NB4 (cell line): ENCODE measurements around the gene DPH3.

Experiments
- MAX ChIP-seq: IDR thresholded peaks from 2 replicates; pipeline ENCODE4 v1.6.1; 2011; ENCODE audit warnings: low read depth, low read length
- MYC ChIP-seq: IDR thresholded peaks from 2 replicates; pipeline ENCODE4 v1.6.1; 2011; ENCODE audit warnings: low read depth, low read length
- POLR2A ChIP-seq: IDR thresholded peaks from 2 replicates; pipeline ENCODE4 v1.6.1; 2011; ENCODE audit warnings: mild to moderate bottlenecking; ENCODE audit not compliant: insufficient read length; ENCODE audit errors: extremely low read depth
- TF ChIP-seq, protein P1 (sequence below): IDR thresholded peaks from one replicate; pipeline ENCODE4 v1.5.1; 2012; ENCODE audit warnings: low read depth, low read length

GRCh38 chr3:16286161-16286560 lies 21.4 kb upstream of the DPH3 start:
- no peak for TF ChIP-seq POLR2A
- TF ChIP-seq, protein P1, sequence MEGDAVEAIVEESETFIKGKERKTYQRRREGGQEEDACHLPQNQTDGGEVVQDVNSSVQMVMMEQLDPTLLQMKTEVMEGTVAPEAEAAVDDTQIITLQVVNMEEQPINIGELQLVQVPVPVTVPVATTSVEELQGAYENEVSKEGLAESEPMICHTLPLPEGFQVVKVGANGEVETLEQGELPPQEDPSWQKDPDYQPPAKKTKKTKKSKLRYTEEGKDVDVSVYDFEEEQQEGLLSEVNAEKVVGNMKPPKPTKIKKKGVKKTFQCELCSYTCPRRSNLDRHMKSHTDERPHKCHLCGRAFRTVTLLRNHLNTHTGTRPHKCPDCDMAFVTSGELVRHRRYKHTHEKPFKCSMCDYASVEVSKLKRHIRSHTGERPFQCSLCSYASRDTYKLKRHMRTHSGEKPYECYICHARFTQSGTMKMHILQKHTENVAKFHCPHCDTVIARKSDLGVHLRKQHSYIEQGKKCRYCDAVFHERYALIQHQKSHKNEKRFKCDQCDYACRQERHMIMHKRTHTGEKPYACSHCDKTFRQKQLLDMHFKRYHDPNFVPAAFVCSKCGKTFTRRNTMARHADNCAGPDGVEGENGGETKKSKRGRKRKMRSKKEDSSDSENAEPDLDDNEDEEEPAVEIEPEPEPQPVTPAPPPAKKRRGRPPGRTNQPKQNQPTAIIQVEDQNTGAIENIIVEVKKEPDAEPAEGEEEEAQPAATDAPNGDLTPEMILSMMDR = no peak
- no peak for TF ChIP-seq MYC
- TF ChIP-seq MAX = no peak
